GM12873 (cell line): Measurements from ENCODE around the gene MMP11.
A peak's percentile ranks its signal among the peaks of the same experiment; 100 is the strongest.

Source experiments
- CTCF ChIP-seq: IDR thresholded peaks from 2 replicates; pipeline ENCODE4 v1.5.1; 2012; ENCODE audit warnings: low read depth, mild to moderate bottlenecking, moderate library complexity, low read length, control low read depth; ENCODE audit not compliant: insufficient read depth; ENCODE audit errors: missing control alignments

The MMP11 gene

DNA sequence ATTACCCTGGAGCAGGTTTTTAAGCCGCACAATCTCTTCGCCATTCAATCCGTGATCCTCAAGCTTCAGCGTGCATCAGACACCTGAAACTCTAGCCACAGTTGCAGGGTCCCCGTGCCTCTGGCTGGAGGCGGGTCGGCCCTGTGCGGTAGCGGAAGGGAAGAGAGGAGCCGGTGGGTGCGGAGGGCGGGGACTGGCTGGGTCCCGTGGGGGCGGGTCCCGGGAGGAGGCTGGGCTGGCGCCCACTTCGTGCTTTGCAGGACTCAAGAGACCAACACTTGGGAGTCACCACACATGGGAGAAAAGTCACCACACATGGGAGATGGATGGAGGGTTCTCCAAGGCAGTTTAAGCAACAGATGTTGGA is 9.1 kb upstream of the MMP11 start:
- TF ChIP-seq CTCF: no peak

DNA sequence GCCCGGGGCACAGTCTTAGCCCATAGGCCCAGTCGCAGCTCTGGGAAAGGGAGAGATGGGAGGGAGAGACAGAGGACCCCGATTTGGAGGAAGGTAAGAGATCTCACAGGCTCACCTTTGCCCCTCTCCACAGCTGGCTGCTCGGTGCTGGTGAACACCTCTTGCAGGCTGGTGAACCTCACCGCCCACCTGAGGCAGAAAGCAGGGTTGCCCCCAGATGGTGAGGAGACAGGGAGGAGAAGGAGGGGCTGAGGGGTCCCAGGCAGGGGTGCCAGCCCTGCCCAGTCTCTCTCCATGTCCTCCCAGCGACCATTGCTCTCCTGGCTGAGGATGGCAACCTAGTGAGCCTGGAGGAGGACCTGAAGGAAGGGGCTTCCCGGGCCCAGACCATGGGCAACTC is 8.7 kb upstream of the MMP11 start:
- no peak for TF ChIP-seq CTCF

GRCh38 chr22:23764899-23765881 is 7.5 kb upstream of the MMP11 start:
- no peak for TF ChIP-seq CTCF

DNA sequence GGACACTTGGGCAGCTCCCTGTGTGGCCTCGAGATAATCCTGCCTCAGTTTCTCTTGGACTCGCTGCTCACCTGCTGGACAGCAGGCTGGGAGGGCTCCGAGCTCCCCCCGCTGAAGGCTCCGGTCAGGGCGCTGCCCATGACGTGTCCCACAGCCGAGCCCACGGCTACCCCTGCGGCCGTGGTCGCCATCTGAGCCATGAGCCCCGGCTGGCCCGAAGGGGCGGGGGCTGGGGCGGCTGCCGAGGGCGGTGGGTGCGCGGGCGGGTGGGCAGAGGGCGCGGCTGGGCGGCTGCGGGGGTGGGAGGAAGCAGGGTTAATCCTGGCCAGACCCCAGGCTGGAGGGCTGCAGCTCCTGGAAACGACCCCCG is 5.4 kb upstream of the MMP11 start:
- no peak for TF ChIP-seq CTCF

DNA sequence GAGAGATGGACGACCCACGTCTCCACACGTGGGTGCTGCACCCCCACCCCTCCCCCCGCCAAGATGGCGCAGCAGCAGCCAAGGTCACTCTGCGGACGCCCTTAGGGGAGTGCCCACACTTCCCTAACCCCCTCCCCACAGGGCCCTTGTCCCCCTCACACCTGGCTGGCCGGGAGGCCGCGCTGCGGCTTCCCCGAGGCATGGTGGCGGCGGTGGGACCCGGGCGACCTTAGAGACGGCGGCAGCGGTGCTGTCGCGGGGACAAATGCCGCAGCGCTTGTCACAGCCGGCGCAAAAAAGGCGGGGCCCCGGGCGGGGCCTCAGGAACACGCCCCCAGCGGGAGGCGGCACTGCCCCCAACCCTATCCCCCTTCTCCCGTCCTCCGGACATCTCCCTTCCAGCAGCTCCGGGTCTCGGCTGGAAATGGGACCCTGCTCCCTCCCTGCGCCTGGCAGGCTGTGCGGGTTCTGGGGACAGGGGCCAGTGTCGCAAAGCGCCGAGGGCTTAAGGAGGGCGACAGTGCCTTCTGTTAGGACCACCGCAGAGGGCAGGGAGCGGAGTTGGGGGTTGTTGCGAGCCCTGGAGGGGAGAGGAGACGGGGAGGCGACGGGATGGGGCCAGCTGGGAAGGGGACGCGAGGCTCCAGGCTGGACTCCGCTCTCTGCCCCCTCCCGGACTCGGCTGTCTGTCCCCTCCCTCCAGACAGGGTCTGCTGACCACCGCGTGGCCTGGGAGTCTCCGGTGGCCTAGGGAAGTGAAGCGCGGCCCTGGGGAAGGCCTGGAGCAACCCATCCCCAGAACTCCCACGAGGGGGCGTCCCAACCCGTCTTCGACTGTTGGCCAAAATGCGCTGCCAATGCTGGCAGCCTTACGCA is 4.7 kb upstream of the MMP11 start, which contains the start of gene CHCHD10:
TSS of gene CHCHD10 (minus strand) at position 300 of the 876 bp plus-strand sequence. CDS start at position 202, 98 bp downstream.
- TF ChIP-seq CTCF: peak; percentile 75

DNA sequence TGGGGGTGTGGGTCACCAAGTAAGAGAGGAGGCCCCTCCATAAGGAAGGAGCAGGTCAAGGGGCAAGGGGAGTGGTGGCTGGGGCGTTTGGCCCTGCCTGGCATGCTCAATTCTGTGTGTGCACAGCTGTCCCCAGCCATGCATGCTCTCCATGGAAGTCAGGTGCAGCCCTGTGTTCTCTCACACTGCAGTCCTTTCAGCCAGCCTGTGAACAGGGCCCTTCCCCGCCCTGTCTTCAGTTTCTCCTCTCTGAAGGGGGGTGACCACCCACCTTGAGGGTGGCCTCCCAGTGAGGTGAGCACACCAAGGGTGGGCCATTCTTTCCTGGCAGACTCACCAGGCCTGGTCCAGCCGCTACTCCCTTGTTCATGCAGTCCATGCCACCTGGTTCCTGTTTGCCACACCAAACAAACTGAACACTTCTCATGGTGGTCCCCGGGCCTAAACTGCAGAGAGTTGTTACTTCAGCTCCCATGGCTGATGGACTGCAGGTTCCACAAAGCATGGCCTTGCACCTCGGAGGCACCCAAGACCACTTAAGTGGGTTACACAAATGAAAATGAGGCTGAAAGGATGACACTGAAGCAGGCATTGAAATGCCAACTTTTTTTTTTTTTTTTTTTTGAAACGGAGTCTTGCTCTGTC is 3.2 kb upstream of the MMP11 start:
- no peak for TF ChIP-seq CTCF

GRCh38 chr22:23772315-23772648 is 367 bp upstream of the MMP11 start:
- no peak for TF ChIP-seq CTCF
